ENCODE results near the gene SH3BP4.

- no peak for TF ChIP-seq POLR2A (IDR thresholded peaks at IDR 0.05)
- TF ChIP-seq CTCF (IDR thresholded peaks at IDR 0.05), result no peak
Observed at GRCh38 chr2:234996069-234996940, 44.5 kb downstream of the SH3BP4 start.

Measured in uterus (tissue), 2 donors.